ENCODE measurements around the gene BPTF.

The BPTF gene

GRCh38 chr17:67865438-67865837 lies 40.1 kb downstream of the BPTF start:
- no peak overlapping the region for H3K4me3 ChIP-seq (ENCODE audit: low read length)
- no peak for TF ChIP-seq CTCF (IDR thresholded peaks at IDR 0.05; ENCODE audit: insufficient read depth, low read depth, low read length, missing control alignments)
- peak; percentile 2 for DNase-seq (ENCODE audit: low read depth)

GRCh38 chr17:67867591-67867990 lies 42.3 kb downstream of the BPTF start:
- no peak for DNase-seq (ENCODE audit: low read depth)
- no peak overlapping the region for H3K4me3 ChIP-seq (ENCODE audit: low read length)
- TF ChIP-seq CTCF (IDR thresholded peaks at IDR 0.05; ENCODE audit: insufficient read depth, low read depth, low read length, missing control alignments), result no peak

GRCh38 chr17:67868176-67868575 lies 42.9 kb downstream of the BPTF start:
- no peak for DNase-seq (ENCODE audit: low read depth)
- TF ChIP-seq CTCF (IDR thresholded peaks at IDR 0.05; ENCODE audit: insufficient read depth, low read depth, low read length, missing control alignments), result no peak
- no peak overlapping the region for H3K4me3 ChIP-seq (ENCODE audit: low read length)

GRCh38 chr17:67879662-67880061 lies 54.4 kb downstream of the BPTF start:
- no peak overlapping the region for H3K4me3 ChIP-seq (ENCODE audit: low read length)
- TF ChIP-seq CTCF (IDR thresholded peaks at IDR 0.05; ENCODE audit: insufficient read depth, low read depth, low read length, missing control alignments), result no peak
- no peak for DNase-seq (ENCODE audit: low read depth)

- H3K4me3 ChIP-seq (ENCODE audit: low read length), result no peak overlapping the region
- no peak for TF ChIP-seq CTCF (IDR thresholded peaks at IDR 0.05; ENCODE audit: insufficient read depth, low read depth, low read length, missing control alignments)
- DNase-seq (ENCODE audit: low read depth), result no peak
Observed at GRCh38 chr17:67881083-67881482, 55.8 kb downstream of the BPTF start.

GRCh38 chr17:67884741-67885140 lies 59.4 kb downstream of the BPTF start:
- H3K4me3 ChIP-seq (ENCODE audit: low read length), result no peak overlapping the region
- DNase-seq (ENCODE audit: low read depth), result no peak
- TF ChIP-seq CTCF (IDR thresholded peaks at IDR 0.05; ENCODE audit: insufficient read depth, low read depth, low read length, missing control alignments), result no peak

GRCh38 chr17:67891481-67892119 lies 66.3 kb downstream of the BPTF start:
- H3K4me3 ChIP-seq (ENCODE audit: low read length), result no peak overlapping the region
- DNase-seq (ENCODE audit: low read depth), result peak; percentile 76
- peak; percentile 52 for TF ChIP-seq CTCF (IDR thresholded peaks at IDR 0.05; ENCODE audit: insufficient read depth, low read depth, low read length, missing control alignments)

All from epithelial cell of esophagus (primary cell).